ENCODE measurements around the gene CELF3.
"Not testable (repeated sequence)": the region's sequence is repeated elsewhere in the genome, so short reads cannot be mapped to it uniquely, and the experiment has no call there.

Gene CELF3

GRCh38 chr1:151686561-151686960 is 30.0 kb downstream of the CELF3 start:
- no peak overlapping the region for H3K27ac ChIP-seq (ENCODE audit: low read depth, low read length)
- H3K27me3 ChIP-seq (ENCODE audit: control insufficient read depth in 1 of 2, insufficient read depth in 2 of 2, low read length in 2 of 2), result no peaks in the 10 kb centered on the region
- H3K9me3 ChIP-seq (ENCODE audit: low read length), result no peaks in the 10 kb centered on the region
- peaks cover 4% of the 10 kb centered on the region for H3K4me1 ChIP-seq (ENCODE audit: insufficient read depth, low read length)
- H3K4me3 ChIP-seq (ENCODE audit: low read depth in 1 of 2, low read length in 2 of 2), result no peak overlapping the region
- H3K9ac ChIP-seq (ENCODE audit: low read length), result no peak overlapping the region
- H3K36me3 ChIP-seq (ENCODE audit: insufficient read depth, low read length), result peaks cover 15% of the 10 kb centered on the region

- Histone ChIP-seq H3K36me3 (ENCODE audit: insufficient read depth, low read length) (peaks cover 15% of the 10 kb centered on the region), H3K4me1 (ENCODE audit: insufficient read depth, low read length) (peaks cover 11% of the 10 kb centered on the region), H3K9me3 (ENCODE audit: low read length) (no peaks in the 10 kb centered on the region), H3K27ac (ENCODE audit: low read depth, low read length) (no peak overlapping the region), H3K9ac (ENCODE audit: low read length) (no peak overlapping the region), H3K27me3 (ENCODE audit: control insufficient read depth in 1 of 2, insufficient read depth in 2 of 2, low read length in 2 of 2) (no peaks in the 10 kb centered on the region), H3K4me3 (ENCODE audit: low read depth in 1 of 2, low read length in 2 of 2) (no peak overlapping the region)
These were observed 32.5 kb downstream of the CELF3 start for GRCh38 chr1:151684128-151684527.

DNA sequence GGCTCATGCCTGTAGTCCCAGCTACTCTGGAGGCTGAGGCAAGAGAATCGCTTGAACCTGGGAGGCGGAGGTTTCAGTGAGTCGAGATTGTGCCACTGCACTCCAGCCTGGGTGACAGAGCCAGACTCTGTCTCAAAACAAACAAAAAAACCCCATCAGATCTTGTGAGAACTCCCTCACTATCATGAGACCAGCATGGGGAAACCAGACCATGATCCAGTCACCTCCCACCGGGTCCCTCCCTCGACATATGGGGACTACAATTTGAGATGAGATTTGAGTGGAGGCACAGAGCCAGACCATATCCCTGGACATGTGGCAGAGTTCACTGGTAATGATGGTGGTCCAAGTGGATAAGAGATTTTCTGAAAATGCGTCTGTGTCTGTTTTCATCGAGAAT is 33.7 kb downstream of the CELF3 start:
- peaks cover 22% of the 10 kb centered on the region for H3K36me3 ChIP-seq (ENCODE audit: insufficient read depth, low read length)
- not testable (repeated sequence) for H3K4me3 ChIP-seq (ENCODE audit: low read depth in 1 of 2, low read length in 2 of 2); H3K27me3 ChIP-seq (ENCODE audit: control insufficient read depth in 1 of 2, insufficient read depth in 2 of 2, low read length in 2 of 2); H3K9me3 ChIP-seq (ENCODE audit: low read length); H3K9ac ChIP-seq (ENCODE audit: low read length); H3K27ac ChIP-seq (ENCODE audit: low read depth, low read length)
- peaks cover 11% of the 10 kb centered on the region for H3K4me1 ChIP-seq (ENCODE audit: insufficient read depth, low read length)

DNA sequence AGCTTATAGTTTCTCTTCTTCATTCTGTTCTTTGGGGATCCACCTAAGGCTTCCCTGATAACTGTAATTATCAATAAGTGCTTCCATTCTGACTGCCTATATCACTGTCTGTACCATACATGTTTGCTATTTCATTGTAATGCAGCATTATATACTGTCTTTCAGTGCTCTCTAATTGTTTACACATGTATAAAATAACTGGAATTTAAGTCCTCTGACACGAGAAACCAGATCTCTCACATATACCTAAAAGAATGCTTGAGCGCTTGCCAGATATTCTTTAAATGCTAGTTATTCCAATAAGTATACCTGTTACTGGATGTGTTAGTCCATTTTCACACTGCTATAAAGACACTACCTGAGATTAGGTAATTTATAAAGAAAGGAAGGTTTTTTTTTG is 34.7 kb downstream of the CELF3 start:
- Histone ChIP-seq H3K9me3 (ENCODE audit: low read length) (no peaks in the 10 kb centered on the region), H3K27me3 (ENCODE audit: control insufficient read depth in 1 of 2, insufficient read depth in 2 of 2, low read length in 2 of 2) (no peaks in the 10 kb centered on the region), H3K36me3 (ENCODE audit: insufficient read depth, low read length) (peaks cover 23% of the 10 kb centered on the region), H3K4me1 (ENCODE audit: insufficient read depth, low read length) (peaks cover 11% of the 10 kb centered on the region), H3K27ac (ENCODE audit: low read depth, low read length) (no peak overlapping the region), H3K9ac (ENCODE audit: low read length) (no peak overlapping the region), H3K4me3 (ENCODE audit: low read depth in 1 of 2, low read length in 2 of 2) (no peak overlapping the region)

DNA sequence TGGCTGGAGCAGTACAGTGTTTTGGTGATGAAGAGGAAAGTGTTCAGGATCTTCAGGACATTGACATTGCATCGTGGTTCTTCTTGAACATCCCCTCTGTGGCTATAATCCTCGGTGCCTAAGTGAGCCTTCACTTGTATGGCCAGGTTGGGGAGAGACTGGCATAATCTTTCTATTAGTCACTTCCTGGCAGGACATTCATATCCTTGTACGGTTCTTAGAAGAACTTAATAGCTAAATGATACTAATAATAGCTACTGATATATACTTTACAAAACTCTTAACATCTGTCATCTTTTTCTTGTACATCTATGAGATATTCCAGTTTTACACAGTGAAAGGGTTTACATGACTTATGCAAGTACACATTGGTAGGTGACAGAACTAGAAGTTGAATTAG is 35.8 kb downstream of the CELF3 start:
- peaks cover 11% of the 10 kb centered on the region for H3K4me1 ChIP-seq (ENCODE audit: insufficient read depth, low read length)
- no peaks in the 10 kb centered on the region for H3K9me3 ChIP-seq (ENCODE audit: low read length)
- H3K4me3 ChIP-seq (ENCODE audit: low read depth in 1 of 2, low read length in 2 of 2), result no peak overlapping the region
- H3K27ac ChIP-seq (ENCODE audit: low read depth, low read length), result no peak overlapping the region
- H3K9ac ChIP-seq (ENCODE audit: low read length), result no peak overlapping the region
- no peaks in the 10 kb centered on the region for H3K27me3 ChIP-seq (ENCODE audit: control insufficient read depth in 1 of 2, insufficient read depth in 2 of 2, low read length in 2 of 2)
- peaks cover 19% of the 10 kb centered on the region for H3K36me3 ChIP-seq (ENCODE audit: insufficient read depth, low read length)

DNA sequence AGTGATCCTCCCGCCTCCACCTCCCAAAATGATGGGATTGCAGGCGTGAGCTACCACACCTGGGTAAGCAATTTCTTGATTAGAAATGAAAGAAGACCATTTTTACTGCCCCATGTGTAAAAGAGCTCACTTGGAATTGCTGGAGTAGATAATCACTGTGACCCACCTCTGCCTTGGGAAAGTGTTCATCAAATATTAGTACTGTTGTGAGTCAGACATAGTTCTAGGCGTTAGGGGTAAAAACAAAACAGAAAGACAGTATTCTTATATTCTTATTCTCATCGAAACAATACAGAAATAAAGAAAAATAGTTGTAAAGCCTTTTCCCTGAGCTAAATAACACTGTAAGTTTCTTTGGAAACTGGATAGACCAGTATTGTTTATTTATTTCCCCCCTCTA is 36.2 kb downstream of the CELF3 start:
- H3K4me3 ChIP-seq (ENCODE audit: low read depth in 1 of 2, low read length in 2 of 2), result no peak overlapping the region
- H3K36me3 ChIP-seq (ENCODE audit: insufficient read depth, low read length), result peaks cover 15% of the 10 kb centered on the region
- no peaks in the 10 kb centered on the region for H3K27me3 ChIP-seq (ENCODE audit: control insufficient read depth in 1 of 2, insufficient read depth in 2 of 2, low read length in 2 of 2)
- H3K4me1 ChIP-seq (ENCODE audit: insufficient read depth, low read length), result peaks cover 11% of the 10 kb centered on the region
- H3K9ac ChIP-seq (ENCODE audit: low read length), result no peak overlapping the region
- H3K9me3 ChIP-seq (ENCODE audit: low read length), result no peaks in the 10 kb centered on the region
- no peak overlapping the region for H3K27ac ChIP-seq (ENCODE audit: low read depth, low read length)

DNA sequence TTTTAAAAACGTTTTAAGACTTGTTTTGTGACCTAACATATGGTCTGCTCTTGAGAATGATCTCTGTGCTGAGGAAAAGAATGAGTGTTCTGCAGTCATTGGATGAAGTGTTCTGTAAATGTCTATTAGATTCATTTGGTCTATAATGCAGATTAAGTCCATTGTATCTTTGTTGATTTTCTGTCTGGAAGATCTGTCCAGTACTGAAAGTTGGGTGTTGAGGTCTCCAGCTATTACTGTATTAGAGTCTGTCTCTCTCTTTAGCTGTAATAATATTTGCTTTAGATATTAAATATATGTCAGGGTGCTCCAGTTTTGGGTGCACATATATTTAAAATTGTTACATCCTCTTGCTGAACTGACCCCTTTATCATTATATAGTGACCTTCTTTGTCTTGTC is 43.2 kb downstream of the CELF3 start:
- Histone ChIP-seq H3K9me3 (ENCODE audit: low read length) (no peaks in the 10 kb centered on the region), H3K36me3 (ENCODE audit: insufficient read depth, low read length) (peaks cover 19% of the 10 kb centered on the region), H3K27me3 (ENCODE audit: control insufficient read depth in 1 of 2, insufficient read depth in 2 of 2, low read length in 2 of 2) (no peaks in the 10 kb centered on the region), H3K4me1 (ENCODE audit: insufficient read depth, low read length) (no peaks in the 10 kb centered on the region), H3K4me3 (ENCODE audit: low read depth in 1 of 2, low read length in 2 of 2) (no peak overlapping the region), H3K27ac (ENCODE audit: low read depth, low read length) (no peak overlapping the region), H3K9ac (ENCODE audit: low read length) (no peak overlapping the region)

DNA sequence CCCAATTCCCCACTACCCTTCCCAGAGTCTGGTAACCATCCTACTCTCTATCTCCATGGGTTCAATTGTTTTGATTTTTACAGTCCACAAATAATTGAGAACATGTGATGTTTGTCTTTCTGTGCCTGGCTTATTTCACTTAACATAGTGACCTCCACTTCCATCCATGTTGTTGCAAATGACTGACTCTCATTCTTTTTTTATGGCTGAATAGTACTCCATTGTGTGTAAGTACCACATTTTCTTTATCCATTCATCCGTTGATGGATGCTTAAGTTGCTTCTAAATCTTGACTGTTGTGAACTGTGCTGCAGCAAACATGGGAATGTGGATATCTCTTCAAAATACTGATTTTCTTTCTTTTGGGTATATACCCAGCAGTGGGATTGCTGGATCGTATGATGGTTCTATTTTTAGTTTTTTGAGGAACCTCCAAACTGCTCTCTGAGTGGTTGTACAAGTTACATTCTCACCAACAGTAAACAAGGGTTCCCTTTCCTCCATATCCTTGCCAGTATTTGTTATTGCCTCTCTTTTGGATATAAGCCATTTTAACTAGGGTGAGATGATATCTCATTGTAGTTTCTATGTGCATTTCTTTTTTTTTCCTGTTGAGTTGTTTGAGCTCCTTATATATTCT is 46.4 kb downstream of the CELF3 start:
- peaks cover 19% of the 10 kb centered on the region for H3K36me3 ChIP-seq (ENCODE audit: insufficient read depth, low read length)
- H3K9ac ChIP-seq (ENCODE audit: low read length); H3K27me3 ChIP-seq (ENCODE audit: control insufficient read depth in 1 of 2, insufficient read depth in 2 of 2, low read length in 2 of 2); H3K9me3 ChIP-seq (ENCODE audit: low read length); H3K4me1 ChIP-seq (ENCODE audit: insufficient read depth, low read length); H3K27ac ChIP-seq (ENCODE audit: low read depth, low read length); H3K4me3 ChIP-seq (ENCODE audit: low read depth in 1 of 2, low read length in 2 of 2): not testable (repeated sequence)

GRCh38 chr1:151668090-151668489 is 48.5 kb downstream of the CELF3 start:
- Histone ChIP-seq H3K27me3 (ENCODE audit: control insufficient read depth in 1 of 2, insufficient read depth in 2 of 2, low read length in 2 of 2) (no peaks in the 10 kb centered on the region), H3K36me3 (ENCODE audit: insufficient read depth, low read length) (peaks cover 19% of the 10 kb centered on the region), H3K27ac (ENCODE audit: low read depth, low read length) (no peak overlapping the region), H3K4me3 (ENCODE audit: low read depth in 1 of 2, low read length in 2 of 2) (no peak overlapping the region), H3K9me3 (ENCODE audit: low read length) (no peaks in the 10 kb centered on the region), H3K4me1 (ENCODE audit: insufficient read depth, low read length) (no peaks in the 10 kb centered on the region), H3K9ac (ENCODE audit: low read length) (no peak overlapping the region)

GRCh38 chr1:151661751-151662150 is 54.9 kb downstream of the CELF3 start:
- H3K36me3 ChIP-seq (ENCODE audit: insufficient read depth, low read length), result peaks cover 37% of the 10 kb centered on the region
- no peak overlapping the region for H3K4me3 ChIP-seq (ENCODE audit: low read depth in 1 of 2, low read length in 2 of 2)
- no peak overlapping the region for H3K9ac ChIP-seq (ENCODE audit: low read length)
- H3K9me3 ChIP-seq (ENCODE audit: low read length), result no peaks in the 10 kb centered on the region
- no peaks in the 10 kb centered on the region for H3K27me3 ChIP-seq (ENCODE audit: control insufficient read depth in 1 of 2, insufficient read depth in 2 of 2, low read length in 2 of 2)
- H3K27ac ChIP-seq (ENCODE audit: low read depth, low read length), result no peak overlapping the region
- no peaks in the 10 kb centered on the region for H3K4me1 ChIP-seq (ENCODE audit: insufficient read depth, low read length)

GRCh38 chr1:151655371-151655770 is 61.2 kb downstream of the CELF3 start:
- no peak overlapping the region for H3K27ac ChIP-seq (ENCODE audit: low read depth, low read length)
- peaks cover 17% of the 10 kb centered on the region for H3K36me3 ChIP-seq (ENCODE audit: insufficient read depth, low read length)

DNA sequence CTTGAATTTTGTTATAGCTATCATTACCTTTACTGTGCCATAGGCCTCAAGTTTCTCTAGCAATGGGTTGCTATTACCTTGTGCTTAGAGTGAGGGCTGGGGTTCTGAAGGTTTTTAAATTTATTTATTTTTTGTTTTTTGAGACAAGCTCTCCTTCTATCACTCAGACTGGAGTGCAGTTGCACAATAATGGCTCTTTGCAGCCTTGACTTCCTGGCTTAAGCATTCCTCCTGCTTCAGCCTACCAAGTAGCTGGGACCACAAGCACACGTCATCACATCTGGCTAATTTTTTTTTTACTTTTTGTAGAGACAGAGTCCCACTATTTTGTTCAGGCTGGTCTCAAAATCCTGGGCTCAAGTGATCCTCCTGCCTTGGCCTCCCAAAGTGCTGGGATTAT is 63.2 kb downstream of the CELF3 start:
- Histone ChIP-seq H3K4me3 (ENCODE audit: low read depth in 1 of 2, low read length in 2 of 2) (no peak overlapping the region), H3K27me3 (ENCODE audit: control insufficient read depth in 1 of 2, insufficient read depth in 2 of 2, low read length in 2 of 2) (no peaks in the 10 kb centered on the region), H3K36me3 (ENCODE audit: insufficient read depth, low read length) (peaks cover 4% of the 10 kb centered on the region), H3K9ac (ENCODE audit: low read length) (no peak overlapping the region), H3K9me3 (ENCODE audit: low read length) (no peaks in the 10 kb centered on the region), H3K4me1 (ENCODE audit: insufficient read depth, low read length) (peaks cover 7% of the 10 kb centered on the region), H3K27ac (ENCODE audit: low read depth, low read length) (no peak overlapping the region)

More at GRCh38 chr1:151655371-151655770, 61.2 kb downstream of the CELF3 start:
- Histone ChIP-seq H3K9me3 (ENCODE audit: low read length) (no peaks in the 10 kb centered on the region), H3K4me1 (ENCODE audit: insufficient read depth, low read length) (peaks cover 7% of the 10 kb centered on the region), H3K4me3 (ENCODE audit: low read depth in 1 of 2, low read length in 2 of 2) (no peak overlapping the region), H3K27me3 (ENCODE audit: control insufficient read depth in 1 of 2, insufficient read depth in 2 of 2, low read length in 2 of 2) (no peaks in the 10 kb centered on the region), H3K9ac (ENCODE audit: low read length) (no peak overlapping the region)

Data from muscle layer of colon (tissue), 2 donors.